Right ventricle myocardium inferior (tissue), 1 donor: ENCODE data around the gene TVP23A. TPM values are rescaled to one million over a fixed set of nuclear protein-coding genes. Genes with fewer than 3 reads are reported as not detected.
"Not testable (repeated sequence)": the region's sequence is repeated elsewhere in the genome, so short reads cannot be mapped to it uniquely, and the experiment has no call there.

Source experiments
- ATAC-seq: fragments of 200-7000 bp; cut with Tn5 transposase; one replicate; pipeline ENCODE4 v1.9.1; 2020; ENCODE audit warnings: mild to moderate bottlenecking, moderate library complexity
- DNase-seq: peaks from one replicate; pipeline ENCODE4 v3.0.0; 2021; ENCODE audit errors: missing footprints
- intact Hi-C: fragments of 100-400 bp; cut with DNase I; formaldehyde crosslinking; loops from one replicate; pipeline ENCODE4 v1.11.0; 2022
- total RNA-seq: library from RNA; stranded (reverse); fragmentation: NEBNext Ultra II Directional; extraction: Animal tissue kit (Norgen Biotek cat#: 25700); gene quantifications from one replicate; pipeline ENCODE4 v1.2.1, GENCODE V29; 2021
- donor health status: DM: no; HTN: yes; CAD: no; lungs with severe emphysema.

TVP23A gene
- total RNA-seq, 1 donor from 2014 or later = 0.41 TPM

DNA sequence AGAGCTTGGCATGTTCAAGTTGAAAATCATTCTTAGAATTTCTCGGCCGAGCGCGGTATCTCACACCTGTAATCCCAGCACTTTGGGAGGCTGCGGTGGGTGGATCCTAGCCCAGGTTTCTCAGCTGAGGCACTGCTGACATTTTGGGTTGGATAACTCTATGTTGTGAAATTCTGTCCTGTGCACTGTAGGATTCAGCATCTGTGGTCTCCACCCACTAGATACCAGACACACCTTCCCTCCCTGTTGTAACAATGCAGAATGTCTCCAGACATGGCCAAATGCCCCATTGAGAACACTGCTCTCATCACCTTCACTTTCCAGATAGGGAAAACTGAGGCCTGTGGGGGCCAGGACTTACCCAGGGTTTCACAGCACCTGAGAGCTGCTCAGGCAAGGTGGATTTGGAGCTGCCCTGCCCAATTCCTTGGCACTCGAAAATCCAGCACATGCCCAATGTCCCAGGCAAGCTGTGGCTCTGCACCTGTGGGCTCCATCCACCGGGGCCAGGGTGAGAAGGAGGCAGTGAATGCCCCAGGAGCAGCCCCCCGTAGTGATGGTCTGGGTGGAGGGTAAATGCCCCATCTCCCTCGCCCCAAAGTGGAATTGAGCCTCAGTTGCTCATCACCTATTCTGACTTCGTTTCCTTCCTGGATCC lies 20.2 kb upstream of the TVP23A start:
- intact Hi-C loops = no loop called here
- DNase-seq (no peak), ATAC-seq (no peak)

DNA sequence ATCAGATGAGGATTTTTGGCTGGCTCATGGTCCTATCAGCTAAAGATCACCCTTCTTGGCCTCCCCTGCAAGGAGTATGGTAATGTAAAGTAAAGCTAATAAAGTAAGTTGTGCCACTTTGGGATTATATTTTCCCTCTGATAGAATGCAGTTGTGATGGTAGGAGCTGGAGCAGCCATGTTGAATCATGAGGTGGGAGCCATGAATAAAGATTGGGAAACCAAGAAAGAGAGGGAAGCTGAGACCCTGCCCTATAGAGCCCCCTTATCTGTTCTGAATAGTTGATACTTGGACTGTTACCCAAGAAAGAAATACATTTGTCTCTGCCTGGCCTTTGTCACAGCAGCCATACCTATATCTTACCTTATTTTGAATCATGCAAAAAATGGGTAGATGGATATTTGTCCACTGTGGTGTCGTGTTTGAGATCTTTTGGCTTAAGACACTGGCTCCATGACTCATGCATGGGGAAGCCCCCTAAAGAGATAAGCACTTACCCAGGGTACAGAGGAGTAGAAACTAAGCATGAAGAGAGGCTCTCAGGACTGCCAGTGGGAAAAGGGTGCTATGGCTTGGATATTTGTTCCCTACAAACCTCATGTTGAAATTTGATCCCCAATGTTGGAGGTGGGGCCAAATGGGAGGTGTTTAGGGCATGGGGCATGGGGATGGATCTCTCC lies 17.7 kb upstream of the TVP23A start:
- DNase-seq (no peak), ATAC-seq (no peak)
- intact Hi-C loops = no loop called here

DNA sequence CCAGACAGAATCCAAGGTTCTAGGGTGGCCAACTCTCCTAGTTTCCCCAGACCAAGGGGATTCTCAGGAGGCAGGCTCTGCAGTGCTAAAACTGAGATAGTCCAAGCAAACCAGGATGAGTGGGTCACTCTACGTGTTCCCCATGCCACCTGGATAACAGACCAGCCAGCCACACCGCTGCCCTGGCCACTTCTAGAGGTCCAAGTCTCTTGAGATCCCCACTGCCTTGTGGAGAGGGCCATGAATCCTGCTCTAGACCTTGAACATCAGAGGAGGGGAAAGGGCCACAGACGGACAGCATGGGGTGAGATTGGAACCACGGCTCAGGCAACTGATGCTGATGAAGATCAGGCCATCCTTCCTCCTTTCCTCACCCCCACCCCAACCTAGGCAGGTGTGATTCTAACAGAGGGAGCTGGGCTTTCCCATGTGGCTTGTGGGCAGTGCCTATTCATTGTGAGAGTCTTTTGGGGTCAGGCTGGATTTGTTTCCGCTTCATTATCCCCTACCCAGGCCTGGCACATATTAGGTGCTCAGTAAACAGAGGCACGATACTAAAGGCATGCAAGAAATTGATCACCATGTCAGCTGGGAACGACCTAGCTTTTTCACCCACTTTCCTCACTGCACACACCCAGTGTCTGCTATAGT lies 16.8 kb upstream of the TVP23A start:
- DNase-seq (no peak), ATAC-seq (no peak)
- intact Hi-C loops = no loop called here

DNA sequence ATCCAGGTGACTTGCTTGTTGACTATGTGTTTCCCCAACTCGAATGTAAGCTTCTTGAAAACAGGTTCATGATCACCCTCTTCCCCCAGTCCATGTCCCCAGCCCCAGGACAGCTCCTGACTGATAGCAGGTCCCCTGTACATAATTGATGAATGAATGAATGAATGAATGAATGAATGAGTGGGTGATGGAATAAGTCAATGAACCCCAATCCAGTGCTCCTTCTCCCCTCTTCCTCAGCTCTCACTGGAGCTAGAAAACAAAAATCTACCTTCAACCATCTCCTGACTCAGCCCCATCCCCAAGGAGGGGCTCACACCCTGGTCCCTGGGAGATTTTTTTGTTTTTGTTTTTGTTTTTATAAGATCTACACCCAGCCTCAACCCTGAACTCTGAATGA lies 16.2 kb upstream of the TVP23A start:
- peak; percentile 53 for DNase-seq
- no peak for ATAC-seq
- intact Hi-C loops = no loop called here

DNA sequence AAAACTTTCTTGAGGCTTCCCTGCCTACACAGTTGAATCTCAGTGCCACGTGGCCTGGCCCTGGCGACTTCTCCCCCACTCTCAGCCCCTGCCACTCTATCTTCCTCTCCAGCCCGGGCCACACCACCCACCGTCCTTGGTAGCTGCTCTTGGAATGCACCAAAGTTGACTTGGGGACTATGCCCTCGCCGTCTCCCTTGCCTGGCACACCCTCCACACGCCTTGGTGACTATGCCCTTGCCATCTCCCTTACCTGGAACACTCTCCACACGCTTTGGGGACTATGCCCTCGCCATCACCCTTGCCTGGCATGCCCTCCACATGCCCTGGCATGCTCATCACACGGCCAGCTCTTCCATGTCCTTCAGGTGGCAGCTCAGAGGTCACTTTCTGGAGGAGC lies 15.5 kb upstream of the TVP23A start:
- intact Hi-C loops = no loop called here
- ATAC-seq (no peak), DNase-seq (peak; percentile 61)

DNA sequence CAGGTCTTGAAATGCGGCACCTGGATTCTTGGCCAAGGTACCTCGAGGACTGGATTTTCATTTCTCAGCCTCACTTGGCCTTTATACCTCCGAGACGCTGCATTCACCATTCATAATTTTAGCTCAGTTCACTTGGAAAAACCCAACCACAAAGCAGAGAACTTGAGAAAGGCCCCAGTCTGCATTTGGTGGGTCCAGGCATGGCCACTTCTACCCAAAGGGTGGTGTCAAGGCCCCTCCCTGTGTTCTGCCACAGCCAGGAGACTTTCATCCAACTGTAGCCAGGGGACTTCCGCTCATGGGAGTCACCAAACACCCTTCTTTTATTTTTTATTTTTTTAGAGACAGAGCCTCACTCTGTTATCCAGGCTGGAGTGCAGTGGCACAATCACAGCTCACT lies 14.7 kb upstream of the TVP23A start:
- intact Hi-C loops = no loop called here
- no peak for ATAC-seq

DNA sequence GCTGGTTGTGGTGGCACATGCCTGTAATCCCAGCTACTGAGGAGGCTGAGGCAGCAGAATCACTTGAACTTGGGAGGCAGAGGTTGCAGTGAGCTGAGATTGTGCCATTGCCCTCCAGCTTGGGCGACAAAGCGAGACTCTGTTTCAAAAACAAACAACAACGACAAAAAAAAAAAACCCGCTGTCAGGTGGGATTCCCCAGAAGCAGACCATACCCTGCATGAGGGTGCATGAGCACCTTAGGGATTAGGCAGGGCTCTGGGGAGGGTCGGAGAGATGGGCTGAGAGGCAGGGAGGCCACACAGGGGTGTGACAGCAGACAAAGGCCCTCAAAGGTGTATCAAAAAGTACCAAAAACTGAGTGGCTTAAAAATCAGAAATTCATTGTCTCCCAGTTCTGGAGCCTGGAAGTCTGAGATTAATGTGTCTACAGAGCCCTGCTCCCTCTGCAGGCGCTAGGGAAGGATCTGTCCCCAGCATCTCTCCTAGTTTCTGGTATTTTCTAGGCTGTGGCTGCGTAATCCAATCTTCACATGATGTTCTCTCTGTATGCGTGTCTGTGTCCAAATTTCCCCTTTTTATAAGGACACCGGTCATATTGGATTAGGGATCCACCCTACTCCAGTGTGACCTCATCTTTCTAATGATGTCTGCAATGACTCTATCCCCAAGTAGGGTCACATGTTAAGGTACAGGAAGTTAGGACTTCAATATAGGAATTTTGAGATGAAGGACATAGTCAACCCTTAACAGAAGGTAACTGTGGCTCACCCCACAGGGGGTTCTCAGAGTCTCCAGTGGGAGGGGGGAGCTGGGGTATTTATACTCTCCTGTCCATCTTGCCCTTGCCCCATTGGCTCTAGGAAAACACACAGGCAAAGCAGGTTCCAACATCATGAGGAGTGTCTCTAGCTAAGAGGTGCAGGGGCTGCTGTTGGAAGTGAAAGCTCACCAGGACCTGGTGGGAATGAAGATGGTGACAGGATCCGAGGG lies 13.6 kb upstream of the TVP23A start:
- ATAC-seq (no peak), DNase-seq (peak; percentile 41)
- intact Hi-C loops = no loop called here

More for the DNA sequence above, 14.7 kb upstream of the TVP23A start:
- no peak for DNase-seq

DNA sequence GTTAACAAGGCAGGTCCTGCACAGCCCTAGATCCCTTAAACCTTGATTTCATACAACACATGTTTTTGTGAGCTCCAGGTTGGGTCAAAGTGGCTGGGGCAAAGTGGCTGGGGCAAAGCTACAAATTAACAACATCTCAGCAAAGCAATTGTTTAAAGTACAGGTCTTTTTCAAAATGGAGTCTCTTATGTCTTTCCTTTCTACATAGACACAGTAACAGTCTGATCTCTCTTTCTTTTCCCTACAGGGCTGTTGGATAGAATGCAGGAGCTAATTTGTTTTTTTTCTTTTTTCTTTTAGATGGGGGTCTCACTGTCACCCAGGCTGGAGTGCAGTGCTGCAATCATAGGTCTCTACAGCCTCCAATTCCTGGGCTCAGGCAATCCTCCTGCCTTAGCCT lies 11.6 kb upstream of the TVP23A start:
- ATAC-seq, intact Hi-C loops: not testable (repeated sequence)

DNA sequence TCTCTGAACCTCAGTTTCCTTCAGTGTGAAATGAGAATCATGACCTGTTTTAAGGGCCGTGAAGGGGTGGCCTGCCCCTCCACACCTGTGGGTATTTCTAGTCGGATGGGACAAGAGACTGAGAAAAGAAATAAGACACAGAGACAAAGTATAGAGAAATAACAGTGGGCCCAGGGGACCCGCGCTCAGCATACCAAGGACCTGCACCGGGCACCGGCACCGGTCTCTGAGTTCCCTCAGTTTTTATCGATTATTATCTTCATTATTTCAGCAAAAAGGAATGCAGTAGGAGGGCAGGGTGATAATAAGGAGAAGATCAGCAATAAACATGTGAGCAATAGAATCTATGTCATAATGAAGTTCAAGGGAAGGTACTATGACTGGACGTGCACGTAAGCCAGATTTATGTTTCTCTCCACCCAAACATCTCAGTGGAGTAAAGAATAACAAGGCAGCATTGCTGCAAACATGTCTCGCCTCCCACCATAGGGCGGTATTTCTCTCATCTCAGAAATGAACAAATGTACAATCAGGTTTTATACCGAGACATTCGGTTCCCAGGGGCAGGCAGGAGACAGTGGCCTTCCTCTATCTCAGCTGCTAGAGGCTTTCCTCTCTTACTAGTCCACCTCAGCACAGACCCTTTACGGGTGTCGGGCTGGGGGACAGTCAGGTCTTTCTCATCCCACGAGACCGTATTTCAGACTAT lies 10.9 kb upstream of the TVP23A start:
- ATAC-seq = not testable (repeated sequence)
- DNase-seq = peak; percentile 15
- intact Hi-C loops = loop anchor here (2.0 to 10.0 kb wide), 5 partner anchors 41 to 1455 kb away; no protein-coding TSS in a partner anchor

More for the DNA sequence above, 11.6 kb upstream of the TVP23A start:
- DNase-seq = not testable (repeated sequence)

DNA sequence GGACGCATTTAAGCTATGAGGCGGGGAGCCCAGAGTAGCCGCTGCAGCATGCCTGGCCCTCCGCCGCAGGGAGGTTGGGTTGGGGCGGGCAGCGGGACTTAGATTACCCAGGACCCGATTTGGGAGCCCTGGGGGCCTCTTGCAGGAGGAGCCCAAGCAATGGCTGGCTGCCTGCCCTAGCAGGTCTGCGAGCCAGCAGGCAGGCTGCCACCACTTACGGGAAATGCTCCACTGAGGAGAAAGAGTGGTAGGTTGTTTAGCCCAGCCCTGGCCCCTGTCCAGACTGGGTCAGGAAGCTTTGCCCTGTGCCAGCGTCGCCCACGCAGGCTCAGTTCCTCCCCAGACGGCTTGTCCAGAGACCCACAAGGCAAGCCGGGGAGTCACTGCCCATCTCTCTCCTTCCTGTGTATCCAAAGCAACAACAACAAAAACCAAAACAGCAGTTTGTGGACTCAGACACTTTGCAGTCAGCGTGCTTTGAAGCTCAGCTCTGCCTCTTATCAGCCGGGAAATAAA lies 10.3 kb upstream of the TVP23A start:
- intact Hi-C loops = loop anchor here (1.0 to 10.0 kb wide), 6 partner anchors 42 to 1454 kb away; no protein-coding TSS in a partner anchor
- DNase-seq = peak; percentile 96
- ATAC-seq = peak; percentile 84

DNA sequence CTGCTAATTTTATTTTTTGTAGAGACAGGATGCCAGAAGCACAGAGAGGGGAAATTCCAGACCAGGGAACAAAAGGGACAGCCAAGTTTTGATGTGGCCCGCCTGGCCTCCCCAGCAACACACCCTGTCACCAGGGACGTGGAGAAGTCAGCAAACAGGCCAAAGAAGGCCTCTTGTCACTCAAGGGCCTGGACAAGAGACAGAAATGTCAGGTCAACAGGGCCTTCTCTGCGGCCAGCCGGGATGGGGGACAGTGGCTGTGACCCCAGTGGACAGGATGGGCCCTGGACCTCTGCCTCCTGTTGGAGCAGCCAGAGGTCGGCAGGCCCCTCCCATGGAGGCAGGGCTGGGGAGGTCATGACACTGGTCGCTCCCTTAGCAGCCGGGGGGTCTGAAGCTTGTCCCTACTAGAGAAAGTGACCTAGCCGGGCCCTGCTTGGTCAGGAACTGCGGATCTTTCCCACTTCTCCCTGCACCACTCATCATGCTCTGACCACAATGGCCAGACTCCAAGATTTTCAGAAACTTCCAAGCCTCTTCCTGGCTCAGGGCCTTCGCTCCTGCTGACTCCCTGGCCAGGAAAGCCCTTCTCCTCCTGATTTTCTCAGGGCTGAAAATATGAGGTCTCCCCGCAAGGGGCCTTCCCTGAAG lies 9.2 kb upstream of the TVP23A start:
- DNase-seq (peak; percentile 91), ATAC-seq (peak; percentile 81)
- intact Hi-C loops = loop anchor here (1.0 to 10.0 kb wide), 6 partner anchors 43 to 1453 kb away; no protein-coding TSS in a partner anchor

DNA sequence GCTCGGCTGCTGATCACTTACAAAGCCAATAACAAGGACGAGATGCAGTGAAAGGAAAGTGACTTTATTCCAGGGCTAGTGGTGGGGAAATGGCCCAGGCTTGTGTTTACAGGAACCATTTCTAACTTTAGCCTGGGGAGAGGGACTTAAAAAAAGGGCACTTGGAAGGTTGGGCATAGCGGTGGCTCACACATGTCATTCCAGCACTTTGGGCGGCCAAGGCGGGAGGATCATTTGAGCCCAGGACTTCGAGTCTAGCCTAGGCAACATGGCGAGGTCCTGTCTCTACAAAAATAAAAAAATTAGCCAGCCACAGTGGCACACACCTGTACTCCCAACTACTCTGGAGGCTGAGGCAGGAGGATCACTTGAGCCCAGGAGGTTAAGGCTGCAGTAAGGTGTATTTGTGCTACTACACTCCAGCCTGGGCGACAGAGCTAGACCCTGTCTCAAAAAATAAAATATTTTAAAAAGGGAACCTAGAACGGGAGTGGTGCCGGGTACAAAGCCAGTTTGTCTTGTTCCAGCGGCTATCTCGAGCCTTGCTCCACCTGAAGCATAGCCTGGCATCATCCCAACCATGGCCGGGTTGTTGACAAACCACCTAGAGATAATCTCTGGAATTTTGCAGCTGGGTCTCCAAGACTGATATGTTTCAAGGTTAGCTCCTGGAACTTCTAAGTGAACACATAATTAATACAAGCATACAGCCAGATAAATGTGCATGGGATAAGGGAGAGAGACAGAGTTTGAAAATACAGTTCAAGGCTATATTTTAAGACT lies 5.7 kb upstream of the TVP23A start:
- intact Hi-C loops = loop anchor here (10.0 kb wide), 1 partner anchor 1450 kb away; no protein-coding TSS in a partner anchor
- DNase-seq (peak; percentile 62), ATAC-seq (no peak)

DNA sequence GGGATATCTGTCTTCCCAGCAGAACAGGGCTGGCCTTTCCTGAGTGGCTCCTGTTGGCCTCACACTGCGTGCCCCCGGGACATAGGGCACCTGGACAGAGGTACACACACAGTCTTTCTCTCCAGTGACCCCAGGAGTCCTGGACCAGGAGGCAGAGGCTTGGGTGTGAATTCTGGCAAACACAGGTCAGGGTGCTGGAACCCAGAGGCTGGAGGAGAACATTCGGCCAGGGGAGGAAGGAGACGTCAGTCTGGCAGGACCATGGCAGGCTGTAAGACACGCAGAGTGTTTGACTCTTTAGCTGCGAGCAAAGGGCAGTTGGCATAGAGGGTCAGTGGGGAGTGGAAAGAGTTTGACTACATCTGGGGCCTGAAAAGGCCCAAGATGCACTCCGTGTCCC lies 4.1 kb upstream of the TVP23A start:
- no peak for DNase-seq
- ATAC-seq = no peak
- intact Hi-C loops = loop anchor here (10.0 kb wide), 1 partner anchor 1448 kb away; no protein-coding TSS in a partner anchor

DNA sequence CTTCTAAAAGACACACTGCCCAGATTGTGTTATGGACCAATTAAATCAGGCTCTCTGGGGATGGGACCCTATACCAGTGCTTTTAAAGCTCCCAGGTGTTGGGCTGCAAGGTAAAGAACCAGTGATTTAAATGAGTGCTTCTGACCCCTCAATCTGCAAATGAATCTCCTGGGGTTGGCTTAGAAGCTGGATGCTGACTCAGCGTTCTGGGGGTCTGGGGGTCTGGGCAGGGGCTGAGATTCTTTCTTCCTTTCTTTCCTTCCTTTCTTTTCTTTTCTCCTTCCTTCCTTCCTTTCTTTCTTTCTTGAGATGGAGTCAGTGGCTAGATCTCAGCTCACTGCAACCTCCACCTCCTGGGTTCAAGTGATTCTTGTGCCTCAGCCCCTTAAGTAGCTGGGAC lies 2.0 kb upstream of the TVP23A start:
- ATAC-seq (no peak), DNase-seq (no peak)
- intact Hi-C loops = loop anchor here (10.0 kb wide), 1 partner anchor 1446 kb away; no protein-coding TSS in a partner anchor

DNA sequence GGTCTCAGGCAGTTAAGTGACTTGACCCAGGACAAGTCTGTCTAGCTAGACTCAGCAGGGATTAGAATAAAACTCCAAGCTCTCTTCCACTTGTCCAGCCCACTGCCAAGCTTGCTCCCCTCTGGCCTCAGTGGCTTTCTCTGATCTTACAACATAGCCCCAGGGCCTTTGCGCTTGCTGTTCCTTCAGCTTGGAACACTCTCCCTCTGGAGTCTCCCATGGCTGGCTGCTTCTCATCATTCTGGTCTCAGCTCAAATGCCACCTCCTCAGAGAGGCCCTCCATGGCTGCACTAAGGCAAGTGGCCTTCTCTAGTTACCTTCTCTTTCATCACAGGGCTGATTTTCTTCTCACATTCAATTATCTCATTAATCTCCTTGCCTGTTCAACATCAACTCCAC lies 1.1 kb downstream of the TVP23A start:
- ATAC-seq (no peak), DNase-seq (no peak)
- intact Hi-C loops = no loop called here

DNA sequence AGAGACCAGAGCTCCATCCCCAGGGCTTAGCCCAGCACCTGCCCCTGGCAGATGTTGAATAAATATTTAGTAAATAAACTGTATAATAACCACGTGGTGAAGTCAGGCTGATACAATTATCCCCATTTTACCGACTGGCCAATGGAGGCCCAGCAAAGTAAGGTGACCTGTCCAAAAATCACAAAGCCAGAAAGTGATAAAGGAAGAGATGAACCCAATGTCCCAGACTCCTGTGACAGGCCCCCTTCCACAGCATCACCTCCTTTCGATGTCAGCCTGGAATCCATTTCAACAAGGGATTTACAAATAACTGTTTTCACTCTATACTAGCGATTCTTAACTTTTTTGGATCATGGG lies 5.5 kb downstream of the TVP23A start:
- no peak for DNase-seq
- intact Hi-C loops = no loop called here
- no peak for ATAC-seq
